ENCODE results near the gene GADL1. TPM values are rescaled to one million over a fixed set of nuclear protein-coding genes. Genes with fewer than 3 reads are reported as not detected.
A peak's percentile ranks its signal among the peaks of the same experiment; 100 is the strongest.

Gene GADL1
- polyA plus RNA-seq, 2 of the 4 experiments (the other 2 are of a cell fraction): not detected

DNA sequence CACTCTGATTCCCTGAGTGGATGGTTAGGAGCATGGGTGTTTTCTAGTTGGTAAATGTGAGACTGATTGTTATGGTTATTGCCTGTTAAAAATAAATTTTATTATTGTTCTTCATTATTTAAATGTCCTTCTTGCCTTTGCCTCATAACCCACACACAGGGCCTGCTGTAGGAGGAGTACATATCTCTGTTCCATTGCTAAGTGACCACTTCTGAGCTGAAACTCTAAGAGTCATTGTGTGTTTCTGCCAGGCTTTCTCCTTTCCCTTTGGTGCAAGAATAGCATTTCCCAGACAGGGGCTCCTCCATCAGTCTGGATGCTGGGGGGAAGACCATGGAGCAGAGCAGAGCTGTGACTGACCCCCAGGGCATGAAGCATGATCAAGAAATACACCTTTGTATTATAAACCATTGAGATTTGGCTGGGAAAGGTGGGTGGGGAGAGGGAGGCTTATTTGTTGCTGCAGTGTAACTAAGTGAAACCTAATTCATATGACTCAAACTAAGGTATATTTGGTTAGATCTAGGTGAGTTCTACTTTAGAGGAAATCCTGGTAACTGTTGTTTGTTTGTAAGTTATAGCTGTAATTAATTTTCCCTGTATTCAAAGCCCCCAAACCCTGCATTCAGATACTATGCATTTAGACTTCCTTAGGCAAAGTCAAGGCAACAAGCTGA, 150.7 kb downstream of the GADL1 start:
- DNase-seq (ENCODE audit: low read depth in 1 of 2, low spot score in 1 of 2) (no peak), FAIRE-seq (no peak), ATAC-seq (no peak)
- H3K9me3 ChIP-seq: no peaks in the 10 kb centered on the region
- H3K4me3 ChIP-seq: no peak overlapping the region
- H3K4me2 ChIP-seq: no peak overlapping the region
- ChIA-PET CTCF (interaction anchor here (0.8 to 2.4 kb wide), 7 partner anchors 12 to 701 kb away, joined by 3 to 9 read pairs (median 5); no protein-coding TSS in a partner anchor), POLR2A (no interaction called here)
- H3K27ac ChIP-seq: peak overlapping the region in 1 of 2 experiments; percentile 13; a peak in 1 of 6 replicates
- TF ChIP-seq BHLHE40 (IDR thresholded peaks at IDR 0.05; ENCODE audit: low read depth, low read length): no peak
- TF ChIP-seq, protein P1, sequence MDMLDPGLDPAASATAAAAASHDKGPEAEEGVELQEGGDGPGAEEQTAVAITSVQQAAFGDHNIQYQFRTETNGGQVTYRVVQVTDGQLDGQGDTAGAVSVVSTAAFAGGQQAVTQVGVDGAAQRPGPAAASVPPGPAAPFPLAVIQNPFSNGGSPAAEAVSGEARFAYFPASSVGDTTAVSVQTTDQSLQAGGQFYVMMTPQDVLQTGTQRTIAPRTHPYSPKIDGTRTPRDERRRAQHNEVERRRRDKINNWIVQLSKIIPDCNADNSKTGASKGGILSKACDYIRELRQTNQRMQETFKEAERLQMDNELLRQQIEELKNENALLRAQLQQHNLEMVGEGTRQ (IDR thresholded peaks at IDR 0.05): no peak
- TF ChIP-seq, protein P2, sequence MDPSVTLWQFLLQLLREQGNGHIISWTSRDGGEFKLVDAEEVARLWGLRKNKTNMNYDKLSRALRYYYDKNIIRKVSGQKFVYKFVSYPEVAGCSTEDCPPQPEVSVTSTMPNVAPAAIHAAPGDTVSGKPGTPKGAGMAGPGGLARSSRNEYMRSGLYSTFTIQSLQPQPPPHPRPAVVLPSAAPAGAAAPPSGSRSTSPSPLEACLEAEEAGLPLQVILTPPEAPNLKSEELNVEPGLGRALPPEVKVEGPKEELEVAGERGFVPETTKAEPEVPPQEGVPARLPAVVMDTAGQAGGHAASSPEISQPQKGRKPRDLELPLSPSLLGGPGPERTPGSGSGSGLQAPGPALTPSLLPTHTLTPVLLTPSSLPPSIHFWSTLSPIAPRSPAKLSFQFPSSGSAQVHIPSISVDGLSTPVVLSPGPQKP (IDR thresholded peaks at IDR 0.05; ENCODE audit: low read depth, low read length): no peak
- TF ChIP-seq NFE2L2 (conservative IDR thresholded peaks at IDR 0.05; ENCODE audit: low read length): no peak
- no peak for TF ChIP-seq ZFP36 (IDR thresholded peaks at IDR 0.05; ENCODE audit: borderline replicate concordance, partially characterized antibody)
- no peak for TF ChIP-seq NR3C1 (IDR thresholded peaks at IDR 0.05)
- no peak for TF ChIP-seq HOXA7 (CRISPR knock-in tag; IDR thresholded peaks at IDR 0.05)
- TF ChIP-seq, protein P3, sequence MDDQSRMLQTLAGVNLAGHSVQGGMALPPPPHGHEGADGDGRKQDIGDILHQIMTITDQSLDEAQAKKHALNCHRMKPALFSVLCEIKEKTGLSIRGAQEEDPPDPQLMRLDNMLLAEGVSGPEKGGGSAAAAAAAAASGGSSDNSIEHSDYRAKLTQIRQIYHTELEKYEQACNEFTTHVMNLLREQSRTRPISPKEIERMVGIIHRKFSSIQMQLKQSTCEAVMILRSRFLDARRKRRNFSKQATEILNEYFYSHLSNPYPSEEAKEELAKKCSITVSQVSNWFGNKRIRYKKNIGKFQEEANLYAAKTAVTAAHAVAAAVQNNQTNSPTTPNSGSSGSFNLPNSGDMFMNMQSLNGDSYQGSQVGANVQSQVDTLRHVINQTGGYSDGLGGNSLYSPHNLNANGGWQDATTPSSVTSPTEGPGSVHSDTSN (IDR thresholded peaks at IDR 0.05): no peak
- TF ChIP-seq TFCP2L1 (CRISPR knock-in tag; IDR thresholded peaks at IDR 0.05): no peak
- TF ChIP-seq, protein P4, sequence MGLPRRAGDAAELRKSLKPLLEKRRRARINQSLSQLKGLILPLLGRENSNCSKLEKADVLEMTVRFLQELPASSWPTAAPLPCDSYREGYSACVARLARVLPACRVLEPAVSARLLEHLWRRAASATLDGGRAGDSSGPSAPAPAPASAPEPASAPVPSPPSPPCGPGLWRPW (IDR thresholded peaks at IDR 0.05): no peak
- TF ChIP-seq KDM1A (IDR thresholded peaks at IDR 0.05; ENCODE audit: low read depth): no peak
- H3K4me1 ChIP-seq: peaks cover 11% of the 10 kb centered on the region; the same call in 2 of the 3 replicates

DNA sequence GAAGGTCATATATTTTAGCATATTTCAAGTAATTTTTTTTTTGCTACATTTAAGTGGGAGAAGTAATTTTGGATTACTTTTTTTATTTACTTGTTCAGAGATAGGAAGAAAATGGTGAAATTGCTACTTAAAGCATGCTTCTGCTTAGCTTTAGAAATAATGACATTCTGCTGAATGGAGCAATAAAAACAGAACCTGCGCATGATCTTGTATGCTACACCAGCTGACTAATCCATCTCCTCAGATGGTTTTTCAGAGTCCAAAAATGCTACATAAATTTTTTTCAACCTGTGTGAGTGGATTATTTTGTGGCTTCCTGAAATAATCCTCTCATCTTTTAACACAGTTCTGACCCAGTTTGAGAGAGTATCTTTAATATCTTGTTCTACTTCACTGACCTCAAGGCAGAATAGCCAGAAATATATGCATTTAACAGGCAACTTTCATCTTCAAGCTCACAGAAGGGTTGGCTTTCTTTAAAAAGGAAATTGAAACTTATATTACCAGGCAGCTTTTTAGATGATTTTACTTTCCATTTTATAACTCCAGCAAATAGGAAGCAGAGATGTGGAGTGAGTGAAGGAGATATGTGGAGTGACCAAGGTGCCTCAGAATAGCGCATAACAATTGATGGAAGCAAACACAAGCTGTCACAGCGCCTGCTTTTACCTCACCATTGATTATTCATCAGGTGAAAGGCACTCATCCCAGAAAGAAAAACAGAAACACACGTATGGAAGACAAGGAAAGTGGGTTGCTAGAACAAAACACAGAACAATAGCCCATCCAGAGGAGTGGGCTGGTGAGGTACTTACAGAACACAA, 151.5 kb downstream of the GADL1 start:
- CTCF ChIA-PET: interaction anchor here (0.8 to 2.4 kb wide), 5 partner anchors 11 to 700 kb away, joined by 3 to 8 read pairs (median 5); no protein-coding TSS in a partner anchor
- ATAC-seq (no peak), DNase-seq (ENCODE audit: low read depth in 1 of 2, low spot score in 1 of 2) (no peak), FAIRE-seq (peak; percentile 43)
- no peaks in the 10 kb centered on the region for H3K9me3 ChIP-seq
- no peak overlapping the region for H3K4me2 ChIP-seq
- H3K4me1 ChIP-seq: peaks cover 7% of the 10 kb centered on the region; the same call in 2 of the 3 replicates
- POLR2A ChIA-PET: interaction anchor here (0.7 kb wide), 1 partner anchor 24 kb away, joined by 3 read pairs; no protein-coding TSS in a partner anchor
- WGBS (ENCODE audit: missing lambda C conversion rate): 84% methylated on average over 4 of the region's 4 CpGs
- H3K27ac ChIP-seq: peak overlapping the region in 1 of 2 experiments; percentile 13; a peak in 1 of 6 replicates
- TF ChIP-seq CBX2 (IDR thresholded peaks at IDR 0.05; ENCODE audit: borderline replicate concordance, low read depth): no peak
- H3K4me3 ChIP-seq: no peak overlapping the region

DNA sequence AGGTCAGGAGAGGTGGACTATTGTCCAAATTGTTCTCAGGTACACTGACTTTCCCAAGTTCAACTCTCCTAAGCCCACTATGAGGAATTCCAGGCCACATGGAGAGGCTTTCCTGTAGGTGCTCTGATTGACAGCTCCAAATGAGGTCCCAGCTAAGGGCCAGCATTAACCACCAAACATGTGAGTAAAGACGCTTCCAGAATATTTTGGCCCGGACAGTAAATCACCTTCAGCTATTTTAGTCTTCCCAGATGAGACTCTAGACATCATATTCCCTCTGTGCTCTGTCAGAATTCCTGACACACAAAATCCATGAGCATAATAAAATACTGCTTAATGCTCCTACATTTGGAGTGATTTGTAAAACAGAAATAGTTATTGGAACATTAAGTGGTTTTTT, 152.6 kb downstream of the GADL1 start:
- H3K9me3 ChIP-seq: no peaks in the 10 kb centered on the region
- H3K4me2 ChIP-seq: no peak overlapping the region
- TF ChIP-seq POLR2AphosphoS2 (conservative IDR thresholded peaks at IDR 0.05; ENCODE audit: low read length) (no peak), KDM1A (IDR thresholded peaks at IDR 0.05; ENCODE audit: low read depth) (no peak), RAD21 (conservative IDR thresholded peaks at IDR 0.05 in 1 of 2, IDR thresholded peaks at IDR 0.05 in 1 of 2) (no peak), CHD2 (IDR thresholded peaks at IDR 0.05; ENCODE audit: low read length, partially characterized antibody) (no peak), FOSB (CRISPR knock-in tag; IDR thresholded peaks at IDR 0.05) (no peak), MAZ (IDR thresholded peaks at IDR 0.05; ENCODE audit: borderline replicate concordance, low read depth, low read length) (no peak), ZNF302 (CRISPR knock-in tag; IDR thresholded peaks at IDR 0.05) (no peak)
- TF ChIP-seq, protein P5, sequence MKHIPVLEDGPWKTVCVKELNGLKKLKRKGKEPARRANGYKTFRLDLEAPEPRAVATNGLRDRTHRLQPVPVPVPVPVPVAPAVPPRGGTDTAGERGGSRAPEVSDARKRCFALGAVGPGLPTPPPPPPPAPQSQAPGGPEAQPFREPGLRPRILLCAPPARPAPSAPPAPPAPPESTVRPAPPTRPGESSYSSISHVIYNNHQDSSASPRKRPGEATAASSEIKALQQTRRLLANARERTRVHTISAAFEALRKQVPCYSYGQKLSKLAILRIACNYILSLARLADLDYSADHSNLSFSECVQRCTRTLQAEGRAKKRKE (CRISPR knock-in tag; IDR thresholded peaks at IDR 0.05; ENCODE audit: low read depth): no peak
- TF ChIP-seq, protein P6, sequence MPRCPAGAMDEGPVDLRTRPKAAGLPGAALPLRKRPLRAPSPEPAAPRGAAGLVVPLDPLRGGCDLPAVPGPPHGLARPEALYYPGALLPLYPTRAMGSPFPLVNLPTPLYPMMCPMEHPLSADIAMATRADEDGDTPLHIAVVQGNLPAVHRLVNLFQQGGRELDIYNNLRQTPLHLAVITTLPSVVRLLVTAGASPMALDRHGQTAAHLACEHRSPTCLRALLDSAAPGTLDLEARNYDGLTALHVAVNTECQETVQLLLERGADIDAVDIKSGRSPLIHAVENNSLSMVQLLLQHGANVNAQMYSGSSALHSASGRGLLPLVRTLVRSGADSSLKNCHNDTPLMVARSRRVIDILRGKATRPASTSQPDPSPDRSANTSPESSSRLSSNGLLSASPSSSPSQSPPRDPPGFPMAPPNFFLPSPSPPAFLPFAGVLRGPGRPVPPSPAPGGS (IDR thresholded peaks at IDR 0.05): no peak
- TF ChIP-seq, protein P7, sequence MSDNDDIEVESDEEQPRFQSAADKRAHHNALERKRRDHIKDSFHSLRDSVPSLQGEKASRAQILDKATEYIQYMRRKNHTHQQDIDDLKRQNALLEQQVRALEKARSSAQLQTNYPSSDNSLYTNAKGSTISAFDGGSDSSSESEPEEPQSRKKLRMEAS (IDR thresholded peaks at IDR 0.05): no peak
- TF ChIP-seq, protein P1 (IDR thresholded peaks at IDR 0.05): no peak
- 0 out of 6 replicates have a peak overlapping the region, but pooled peaks of 1 of the 2 experiments have one; percentile 2 for H3K27ac ChIP-seq
- ATAC-seq: no peak
- CTCF ChIA-PET: interaction anchor here (1.9 to 2.4 kb wide), 2 partner anchors 27 to 48 kb away, joined by 5 to 8 read pairs; no protein-coding TSS in a partner anchor
- no peak for DNase-seq (ENCODE audit: low read depth in 1 of 2, low spot score in 1 of 2)
- 85% methylated on average over 2 of the region's 2 CpGs for WGBS (ENCODE audit: missing lambda C conversion rate)
- FAIRE-seq: peak; percentile 43
- no peaks in the 10 kb centered on the region for H3K4me1 ChIP-seq
- no peak overlapping the region for H3K4me3 ChIP-seq
- POLR2A ChIA-PET: interaction anchor here (0.7 kb wide), 1 partner anchor 25 kb away, joined by 3 read pairs; no protein-coding TSS in a partner anchor

Measured in A549 (cell line).